ENCODE data around the gene SBNO2.

DNA sequence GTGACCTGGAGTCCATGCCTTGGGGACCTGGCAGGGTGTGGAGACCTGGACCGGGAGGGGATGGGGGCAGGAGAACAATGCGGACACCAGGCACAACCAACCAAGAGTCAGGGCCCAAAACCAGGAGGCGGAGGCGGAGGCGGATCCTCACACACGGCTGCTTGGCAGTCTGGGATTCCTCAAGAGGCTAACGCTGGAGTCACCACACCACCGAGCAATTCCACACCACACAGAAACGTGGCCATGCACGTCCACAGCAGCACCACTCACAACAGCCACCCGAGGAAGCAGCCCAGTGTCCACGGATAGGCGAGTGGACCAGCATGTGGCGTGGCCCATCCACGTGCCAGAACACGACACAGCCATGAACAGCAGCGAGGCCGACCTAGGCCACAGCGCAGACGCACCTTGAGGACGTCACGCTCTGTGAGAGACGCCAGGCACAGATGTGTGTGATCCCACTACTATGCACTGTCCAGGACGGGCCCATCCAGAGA lies 17.7 kb downstream of the SBNO2 start:
- TF ChIP-seq, protein P1, sequence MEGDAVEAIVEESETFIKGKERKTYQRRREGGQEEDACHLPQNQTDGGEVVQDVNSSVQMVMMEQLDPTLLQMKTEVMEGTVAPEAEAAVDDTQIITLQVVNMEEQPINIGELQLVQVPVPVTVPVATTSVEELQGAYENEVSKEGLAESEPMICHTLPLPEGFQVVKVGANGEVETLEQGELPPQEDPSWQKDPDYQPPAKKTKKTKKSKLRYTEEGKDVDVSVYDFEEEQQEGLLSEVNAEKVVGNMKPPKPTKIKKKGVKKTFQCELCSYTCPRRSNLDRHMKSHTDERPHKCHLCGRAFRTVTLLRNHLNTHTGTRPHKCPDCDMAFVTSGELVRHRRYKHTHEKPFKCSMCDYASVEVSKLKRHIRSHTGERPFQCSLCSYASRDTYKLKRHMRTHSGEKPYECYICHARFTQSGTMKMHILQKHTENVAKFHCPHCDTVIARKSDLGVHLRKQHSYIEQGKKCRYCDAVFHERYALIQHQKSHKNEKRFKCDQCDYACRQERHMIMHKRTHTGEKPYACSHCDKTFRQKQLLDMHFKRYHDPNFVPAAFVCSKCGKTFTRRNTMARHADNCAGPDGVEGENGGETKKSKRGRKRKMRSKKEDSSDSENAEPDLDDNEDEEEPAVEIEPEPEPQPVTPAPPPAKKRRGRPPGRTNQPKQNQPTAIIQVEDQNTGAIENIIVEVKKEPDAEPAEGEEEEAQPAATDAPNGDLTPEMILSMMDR (conservative IDR thresholded peaks at IDR 0.05; ENCODE audit: low read length) = no peak
- no peak for TF ChIP-seq EZH2phosphoT487 (IDR thresholded peaks at IDR 0.05; ENCODE audit: borderline replicate concordance, low read depth, low read length)
